Breast epithelium (tissue), 3 donors: ENCODE measurements around the gene TAF9B. TPM values are rescaled to one million over a fixed set of nuclear protein-coding genes. Genes with fewer than 3 reads are reported as not detected.

ENCODE experiments used
- total RNA-seq, 3 donors: library from RNA; depleted of rRNA; stranded (reverse); fragments of >200 nt; gene quantifications; one replicate each; pipeline ENCODE4 v1.1.0, GENCODE V29; 2016

The TAF9B gene
- total RNA-seq, 3 donors from 2014 or later, result 24.8 to 40.8 (median 25.2) TPM

Other genes starting within 250 kb of the TAF9B start
- 10 to 100 TPM; 38.4 to 55.9 (median 54.7) TPM for gene MAGT1, start 244.2 kb downstream of the TAF9B start, total RNA-seq
- 100 to 1,000 TPM; 219 to 412 (median 261) TPM for gene COX7B, start 240.2 kb downstream of the TAF9B start, total RNA-seq
- 10 to 100 TPM in 2 of 3 donors, 1 to 10 TPM in 1; 9.4 to 23.7 (median 16.4) TPM for gene ATP7A, start 229.0 kb downstream of the TAF9B start, total RNA-seq
- not detected for gene PGAM4, start 170.0 kb downstream of the TAF9B start, total RNA-seq
- gene PGK1, start 35.4 kb downstream of the TAF9B start, total RNA-seq, result 100 to 1,000 TPM; 122 to 149 (median 126) TPM
- gene CYSLTR1, start 188.0 kb upstream of the TAF9B start, total RNA-seq, result 1 to 10 TPM; 2.8 to 4.5 (median 3.6) TPM